GM21737 (cell line): Measurements from ENCODE around the gene ENTPD5.

Experiments
- ATAC-seq: cut with Tn5 transposase; IDR thresholded peaks from one replicate; pipeline ENCODE4 v1.9.1; 2021; ENCODE audit warnings: mild to moderate bottlenecking, moderate library complexity; ENCODE audit not compliant: unreplicated experiment

ENTPD5 gene

GRCh38 chr14:74018586-74019407 is at the start of gene ENTPD5, which contains the start of gene BBOF1:
TSS of gene ENTPD5 (minus strand) at chr14:74019288. CDS start at chr14:73988102, 31,186 bp downstream.
TSS of gene BBOF1 (plus strand) at chr14:74019349. CDS start at chr14:74019479, 130 bp downstream.
- peak; percentile 85 for ATAC-seq

- no peak for ATAC-seq
Observed at GRCh38 chr14:74065746-74066575, 46.9 kb upstream of the ENTPD5 start.

- no peak for ATAC-seq
Observed at GRCh38 chr14:74064883-74065282, 45.8 kb upstream of the ENTPD5 start.

- no peak for ATAC-seq
Observed at GRCh38 chr14:74064426-74064825, 45.3 kb upstream of the ENTPD5 start.

- no peak for ATAC-seq
Observed at GRCh38 chr14:74062809-74063150, 43.7 kb upstream of the ENTPD5 start.

GRCh38 chr14:74049876-74050495 is 30.9 kb upstream of the ENTPD5 start:
- no peak for ATAC-seq

GRCh38 chr14:74048281-74048680 is 29.2 kb upstream of the ENTPD5 start:
- ATAC-seq: no peak

GRCh38 chr14:74045522-74045921 is 26.4 kb upstream of the ENTPD5 start:
- no peak for ATAC-seq

- ATAC-seq: no peak
Observed at GRCh38 chr14:74042296-74042695, 23.2 kb upstream of the ENTPD5 start.

GRCh38 chr14:74038020-74038859 is 19.2 kb upstream of the ENTPD5 start:
- ATAC-seq: no peak

GRCh38 chr14:74035556-74035955 is 16.5 kb upstream of the ENTPD5 start:
- no peak for ATAC-seq

- ATAC-seq: no peak
Observed at GRCh38 chr14:74034572-74034971, 15.5 kb upstream of the ENTPD5 start.

GRCh38 chr14:74029136-74029535 is 10.0 kb upstream of the ENTPD5 start:
- ATAC-seq: no peak

- no peak for ATAC-seq
Observed at GRCh38 chr14:74022346-74022745, 3.3 kb upstream of the ENTPD5 start.

- no peak for ATAC-seq
Observed at GRCh38 chr14:74019408-74020137, 485 bp upstream of the ENTPD5 start.

- peak; percentile 12 for ATAC-seq
Observed at GRCh38 chr14:74018174-74018585, 908 bp downstream of the ENTPD5 start.

GRCh38 chr14:74015963-74016362 is 3.1 kb downstream of the ENTPD5 start:
- no peak for ATAC-seq

GRCh38 chr14:74015176-74015575 is 3.9 kb downstream of the ENTPD5 start:
- no peak for ATAC-seq

- ATAC-seq: no peak
Observed at GRCh38 chr14:74014299-74014698, 4.8 kb downstream of the ENTPD5 start.
